Effector memory CD4-positive, alpha-beta T cell (primary cell): Measurements from ENCODE around the gene PLIN4.

Experiments
- DNase-seq, 3 donors: peaks; one replicate each; pipeline ENCODE4 v3.0.0-alpha.2; 2020
- H3K27ac ChIP-seq: 2 replicates; pipeline ENCODE4 v1.7.0; 2013; ENCODE audit warnings: mild to moderate bottlenecking, low read length, moderate library complexity; ENCODE audit not compliant: insufficient read depth, poor library complexity, severe bottlenecking
- H3K27me3 ChIP-seq: replicated peaks from 2 replicates; pipeline ENCODE4 v1.7.0; 2013; ENCODE audit warnings: mild to moderate bottlenecking, low read length; ENCODE audit not compliant: insufficient read depth, control insufficient read depth, poor library complexity, severe bottlenecking
- H3K36me3 ChIP-seq: 2 replicates; pipeline ENCODE4 v1.7.0; 2013; ENCODE audit warnings: mild to moderate bottlenecking, low read length, moderate library complexity; ENCODE audit not compliant: control insufficient read depth, insufficient read depth
- H3K4me1 ChIP-seq: 2 replicates; pipeline ENCODE4 v1.7.0; 2013; ENCODE audit warnings: low read length, mild to moderate bottlenecking; ENCODE audit not compliant: control insufficient read depth, insufficient read depth, poor library complexity, severe bottlenecking
- H3K4me3 ChIP-seq: 2 replicates; pipeline ENCODE4 v1.7.0; 2013; ENCODE audit warnings: low read length, low read depth, mild to moderate bottlenecking; ENCODE audit not compliant: insufficient read depth, poor library complexity, severe bottlenecking
- H3K9me3 ChIP-seq: 2 replicates; pipeline ENCODE4 v1.7.0; 2013; ENCODE audit warnings: mild to moderate bottlenecking, low read length, moderate library complexity; ENCODE audit not compliant: control insufficient read depth

The PLIN4 gene

GRCh38 chr19:4473763-4474513 lies 44.3 kb downstream of the PLIN4 start:
- Histone ChIP-seq H3K27me3 (no peaks in the 10 kb centered on the region), H3K36me3 (peaks cover 18% of the 10 kb centered on the region), H3K4me1 (peaks cover 25% of the 10 kb centered on the region), H3K4me3 (no peak overlapping the region), H3K27ac (no peak overlapping the region), H3K9me3 (no peaks in the 10 kb centered on the region)
- no peak for DNase-seq

- Histone ChIP-seq H3K27me3 (no peaks in the 10 kb centered on the region), H3K4me1 (peaks cover 25% of the 10 kb centered on the region), H3K36me3 (peaks cover 18% of the 10 kb centered on the region), H3K27ac (peak overlapping the region; percentile 32), H3K4me3 (peak overlapping the region; percentile 72), H3K9me3 (no peaks in the 10 kb centered on the region)
- no peak for DNase-seq
These were observed 45.1 kb downstream of the PLIN4 start for GRCh38 chr19:4473011-4473762.

GRCh38 chr19:4472174-4472974 lies 45.9 kb downstream of the PLIN4 start, which contains the start of gene HDGFL2:
Gene HDGFL2 (plus strand): TSS chr19:4472297. CDS start chr19:4472351, 54 bp downstream.
- DNase-seq = no peak
- Histone ChIP-seq H3K4me1 (peaks cover 25% of the 10 kb centered on the region), H3K9me3 (no peaks in the 10 kb centered on the region), H3K27ac (peak within 1 kb of the TSS; percentile 64), H3K4me3 (peak within 1 kb of the TSS; percentile 72), H3K27me3 (no peaks in the 10 kb centered on the region), H3K36me3 (peaks cover 15% of the 10 kb centered on the region)

GRCh38 chr19:4471403-4472173 lies 46.7 kb downstream of the PLIN4 start:
- Histone ChIP-seq H3K4me1 (peaks cover 25% of the 10 kb centered on the region), H3K36me3 (peaks cover 10% of the 10 kb centered on the region), H3K4me3 (peak overlapping the region; percentile 63), H3K27ac (peak overlapping the region; percentile 64), H3K27me3 (no peaks in the 10 kb centered on the region), H3K9me3 (no peaks in the 10 kb centered on the region)
- DNase-seq = peak; percentile 95 to 97 (median 97)

GRCh38 chr19:4467835-4468234 lies 50.5 kb downstream of the PLIN4 start:
- Histone ChIP-seq H3K4me3 (no peak overlapping the region), H3K4me1 (peaks cover 8% of the 10 kb centered on the region), H3K36me3 (no peaks in the 10 kb centered on the region), H3K27ac (no peak overlapping the region), H3K27me3 (no peaks in the 10 kb centered on the region), H3K9me3 (no peaks in the 10 kb centered on the region)
- DNase-seq = no peak

- no peak for DNase-seq
- Histone ChIP-seq H3K27ac (no peak overlapping the region), H3K9me3 (no peaks in the 10 kb centered on the region), H3K27me3 (no peaks in the 10 kb centered on the region), H3K36me3 (no peaks in the 10 kb centered on the region), H3K4me1 (no peaks in the 10 kb centered on the region), H3K4me3 (no peak overlapping the region)
These were observed 53.3 kb downstream of the PLIN4 start for GRCh38 chr19:4464815-4465581.

GRCh38 chr19:4457654-4458395 lies 60.5 kb downstream of the PLIN4 start, which contains the start of gene UBXN6:
Gene UBXN6 (minus strand): TSS chr19:4457794. CDS start chr19:4457697, 97 bp downstream.
- Histone ChIP-seq H3K27ac (peak within 1 kb of the TSS; percentile 74), H3K4me1 (peaks cover 16% of the 10 kb centered on the region), H3K4me3 (peak within 1 kb of the TSS; percentile 60), H3K9me3 (no peaks in the 10 kb centered on the region), H3K36me3 (peaks cover 15% of the 10 kb centered on the region), H3K27me3 (no peaks in the 10 kb centered on the region)
- peak; percentile 96 to 98 (median 98) for DNase-seq

- peaks cover 16% of the 10 kb centered on the region for H3K4me1 ChIP-seq
- H3K4me3 ChIP-seq = peak overlapping the region; percentile 60
- no peaks in the 10 kb centered on the region for H3K9me3 ChIP-seq
- no peaks in the 10 kb centered on the region for H3K27me3 ChIP-seq
- DNase-seq = peak in 2 of 3 donors; percentile 22 to 41
- H3K27ac ChIP-seq = peak overlapping the region; percentile 74
- H3K36me3 ChIP-seq = peaks cover 23% of the 10 kb centered on the region
These were observed 61.2 kb downstream of the PLIN4 start for GRCh38 chr19:4456843-4457653.
